ENCODE results near the gene DENND5B. TPM values are rescaled to one million over a fixed set of nuclear protein-coding genes. Genes with fewer than 3 reads are reported as not detected.
"Not testable (repeated sequence)": the region's sequence is repeated elsewhere in the genome, so short reads cannot be mapped to it uniquely, and the experiment has no call there.

DENND5B gene
- total RNA-seq, 1 experiment from 2014 or later = 24.6 TPM

DNA sequence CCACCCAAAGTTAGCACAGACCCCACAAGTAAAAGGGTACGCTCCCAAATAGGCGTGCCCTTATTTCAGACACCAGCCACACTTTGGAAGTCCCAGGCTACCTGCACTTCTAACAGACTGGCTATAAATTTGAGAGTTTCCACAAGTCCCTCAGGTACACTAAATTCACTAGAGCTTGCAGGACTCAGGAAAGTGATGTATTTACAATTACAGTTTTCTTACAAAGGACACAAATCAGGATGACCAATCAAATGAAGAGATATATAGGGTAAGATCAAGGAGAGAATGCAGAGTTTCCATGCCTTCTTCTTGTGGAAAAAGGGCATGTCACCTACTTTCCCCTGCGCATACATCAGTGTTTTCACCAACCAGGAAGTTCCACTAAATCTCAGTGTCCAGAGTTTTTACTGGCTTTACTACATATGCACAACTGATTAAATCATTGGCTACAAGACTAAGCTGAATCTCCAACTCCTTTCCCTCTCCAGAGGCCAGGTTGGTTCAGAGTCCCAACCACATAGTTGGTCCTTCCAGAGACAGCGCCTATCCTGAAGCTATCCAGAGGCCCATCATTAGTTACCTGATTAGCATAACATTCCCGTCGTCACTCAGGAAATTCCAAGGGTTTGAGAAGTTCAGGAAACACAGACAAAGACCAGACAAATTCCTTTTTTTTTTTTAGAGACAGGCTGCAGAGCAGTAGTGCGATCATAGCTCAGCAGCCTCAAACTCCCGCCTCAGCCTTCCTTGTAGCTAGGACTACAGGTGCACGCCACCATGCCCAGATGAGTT lies 84.2 kb downstream of the DENND5B start:
- peak; percentile 77 for DNase-seq (ENCODE audit: low read depth)

DNA sequence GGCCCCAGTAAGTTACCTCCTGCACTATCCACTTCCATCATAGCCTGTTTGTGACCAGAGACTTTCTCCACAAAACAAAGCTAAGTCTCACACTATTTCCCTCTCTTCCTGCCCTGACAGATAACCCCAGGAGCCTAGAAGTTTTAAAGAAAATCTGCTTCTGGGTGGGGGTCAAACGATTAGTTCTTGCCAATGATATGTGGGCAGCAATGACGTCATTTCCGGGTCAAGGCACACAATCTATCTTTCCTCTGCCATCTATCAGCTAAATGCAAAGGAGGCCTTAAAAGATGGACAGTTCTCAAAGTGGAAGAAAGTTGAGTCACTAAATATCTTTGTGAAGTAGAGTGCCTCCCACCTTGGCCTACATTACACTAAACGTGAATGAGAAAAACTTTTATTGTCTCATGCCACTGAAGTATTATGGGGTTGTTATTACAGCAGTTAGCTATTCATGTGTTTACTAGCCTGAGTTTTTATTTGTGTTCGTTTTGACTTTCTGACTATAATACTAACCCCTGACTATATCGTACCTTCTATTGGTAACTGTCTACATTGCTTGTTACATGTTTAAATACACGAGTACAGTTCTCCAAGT lies 86.2 kb downstream of the DENND5B start:
- no peak for DNase-seq (ENCODE audit: low read depth)

DNA sequence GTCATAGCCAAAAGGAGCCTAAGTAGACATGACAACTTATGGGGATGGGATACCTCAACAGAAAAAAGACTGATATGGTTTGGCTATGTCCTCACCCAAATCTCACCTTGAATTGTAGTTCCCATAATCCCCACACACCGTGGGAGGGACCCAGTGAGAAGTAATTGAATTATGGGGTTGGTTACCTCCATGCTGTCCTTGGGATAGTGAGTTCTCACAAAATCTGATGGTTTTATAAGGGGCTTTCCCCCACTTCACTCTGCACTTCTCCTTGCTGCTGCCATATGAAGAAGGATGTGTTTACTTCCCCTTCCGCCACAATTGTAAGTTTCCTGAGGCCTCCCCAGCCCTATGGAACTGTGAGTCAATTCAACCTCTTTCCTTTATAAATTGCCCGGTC lies 89.9 kb downstream of the DENND5B start:
- not testable (repeated sequence) for DNase-seq (ENCODE audit: low read depth)

DNA sequence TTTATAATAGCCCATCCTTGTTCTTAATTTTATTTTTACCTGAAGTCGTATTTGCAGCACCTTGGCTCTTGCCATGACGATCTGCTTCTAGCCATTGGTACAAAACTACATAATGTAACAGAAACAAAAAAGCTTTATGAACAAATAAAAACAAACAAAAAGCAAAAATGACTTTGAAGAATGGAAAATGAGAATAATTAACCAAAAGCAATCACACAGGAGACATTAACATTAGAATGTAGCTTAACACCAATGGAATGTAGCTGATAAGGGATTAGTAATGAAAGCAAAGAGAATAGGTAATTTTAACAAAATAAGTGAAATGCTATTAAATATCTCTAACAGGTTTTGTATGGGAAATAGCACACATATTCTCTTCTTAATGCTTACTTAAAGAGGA lies 91.4 kb downstream of the DENND5B start:
- no peak for DNase-seq (ENCODE audit: low read depth)

DNA sequence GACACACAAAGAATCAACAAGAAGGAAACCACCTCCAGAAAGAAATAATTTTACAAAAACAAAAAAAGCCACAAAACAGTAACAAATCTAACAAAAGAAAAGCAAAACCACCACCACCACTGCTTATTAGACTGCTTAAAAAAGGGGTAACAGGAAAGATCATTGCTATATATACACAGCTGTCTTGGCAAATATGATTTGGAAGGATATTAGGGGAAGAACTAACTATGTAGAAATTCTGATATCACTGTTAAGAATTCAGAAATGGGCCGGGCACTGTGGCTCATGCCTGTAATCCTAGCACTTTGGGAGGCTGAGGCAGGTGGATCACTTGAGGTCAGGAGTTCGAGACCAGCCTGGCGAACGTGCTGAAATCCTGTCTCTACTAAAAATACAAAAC lies 92.5 kb downstream of the DENND5B start:
- DNase-seq (ENCODE audit: low read depth) = no peak

DNA sequence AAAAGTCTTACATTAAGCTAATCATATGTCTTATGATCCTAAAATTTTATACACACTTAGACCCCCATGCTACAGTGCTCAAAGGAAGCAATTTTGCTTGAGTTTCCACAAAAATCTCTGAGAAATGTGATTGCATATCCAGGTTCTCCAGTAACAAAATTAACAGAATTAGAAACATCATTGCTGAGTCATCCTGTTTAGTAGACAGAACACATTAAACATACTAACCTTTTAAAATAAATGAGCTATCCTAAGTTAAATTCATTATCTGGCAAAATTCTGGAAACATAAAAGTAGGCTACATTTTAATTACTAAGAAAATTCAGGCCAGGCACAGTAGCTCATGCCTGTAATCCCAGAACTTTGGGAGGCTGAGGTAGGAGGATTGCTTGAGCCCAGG lies 94.7 kb downstream of the DENND5B start:
- no peak for DNase-seq (ENCODE audit: low read depth)

DNA sequence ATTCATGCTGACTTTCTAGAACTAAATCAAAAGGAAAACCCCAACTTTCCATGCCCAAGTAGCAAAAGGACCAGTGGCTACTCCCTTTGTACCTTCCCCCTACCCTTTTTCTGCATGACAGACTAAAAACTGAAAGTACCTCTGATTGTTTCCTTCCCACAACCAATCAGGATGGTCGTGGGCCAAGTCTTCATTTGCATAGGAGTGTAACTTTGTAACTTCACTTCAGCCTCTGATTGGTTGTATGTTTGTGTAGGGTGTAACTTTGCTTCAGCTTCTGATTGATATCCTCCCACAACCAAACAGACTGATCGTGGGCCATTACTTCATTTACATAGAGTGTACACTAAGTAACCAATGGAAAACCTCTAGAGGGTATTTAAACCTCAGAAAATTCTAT lies 96.5 kb downstream of the DENND5B start:
- no peak for DNase-seq (ENCODE audit: low read depth)

DNA sequence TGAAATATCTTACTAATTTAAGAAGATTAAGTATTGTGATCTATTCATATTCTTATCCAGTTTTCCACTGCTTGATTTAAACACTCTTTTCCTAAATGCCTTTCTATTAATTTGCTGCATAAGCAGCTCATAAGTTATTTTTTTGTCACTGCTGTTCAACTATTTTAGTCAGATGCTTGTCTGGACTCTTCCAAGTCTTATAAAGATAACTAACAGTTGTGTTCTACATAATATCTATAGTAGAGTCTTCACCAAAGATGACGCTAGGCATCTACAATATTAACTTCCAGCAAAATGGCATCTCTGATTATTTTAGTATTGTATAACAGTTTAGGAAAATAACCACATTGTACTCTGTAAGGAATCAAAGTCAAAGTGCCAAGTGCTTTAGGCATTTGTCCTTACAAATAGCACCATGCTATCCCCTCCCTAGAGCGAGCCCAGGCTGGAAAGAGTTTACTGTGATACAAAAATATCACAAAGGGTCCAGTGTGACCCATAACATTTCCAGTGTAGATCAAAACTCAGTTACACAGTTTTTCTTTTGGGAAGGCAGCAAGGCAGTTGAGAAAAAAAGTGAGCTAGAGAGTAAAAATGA lies 98.2 kb downstream of the DENND5B start:
- no peak for DNase-seq (ENCODE audit: low read depth)

DNA sequence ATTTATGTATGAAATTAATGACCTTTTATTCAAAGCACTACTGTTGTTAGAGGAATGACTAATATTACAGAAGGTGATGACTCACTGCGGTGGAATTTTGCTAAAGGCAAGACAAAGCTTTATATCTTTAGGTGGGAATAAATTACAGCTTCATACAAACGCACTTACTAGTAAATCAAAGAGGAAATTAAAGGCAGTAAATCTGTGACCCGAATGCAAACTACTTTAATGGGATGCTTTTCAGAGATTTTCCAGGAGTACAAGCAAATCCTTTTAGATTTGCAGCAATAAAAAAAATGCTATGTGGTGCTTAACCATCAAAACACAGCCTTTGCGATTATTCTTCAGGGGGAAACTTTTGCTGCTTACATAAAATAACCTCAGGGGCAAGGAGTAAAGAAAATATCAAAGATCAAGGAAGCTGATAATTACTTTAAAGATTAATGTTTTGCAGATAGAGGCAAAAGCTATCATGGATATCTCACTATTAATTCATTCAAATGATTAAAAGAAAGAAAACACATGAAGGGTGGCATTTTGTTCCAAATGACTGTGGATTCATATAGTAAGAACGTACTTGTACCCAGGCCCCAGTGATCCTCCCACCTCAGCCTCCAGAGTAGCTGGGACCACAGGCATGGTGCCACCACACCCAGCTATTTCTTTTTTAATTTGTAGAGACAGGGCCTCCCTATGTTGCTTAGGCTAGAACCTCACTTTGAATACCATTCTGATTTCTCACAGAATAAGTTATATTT lies 98.9 kb downstream of the DENND5B start:
- DNase-seq (ENCODE audit: low read depth) = peak; percentile 97

DNA sequence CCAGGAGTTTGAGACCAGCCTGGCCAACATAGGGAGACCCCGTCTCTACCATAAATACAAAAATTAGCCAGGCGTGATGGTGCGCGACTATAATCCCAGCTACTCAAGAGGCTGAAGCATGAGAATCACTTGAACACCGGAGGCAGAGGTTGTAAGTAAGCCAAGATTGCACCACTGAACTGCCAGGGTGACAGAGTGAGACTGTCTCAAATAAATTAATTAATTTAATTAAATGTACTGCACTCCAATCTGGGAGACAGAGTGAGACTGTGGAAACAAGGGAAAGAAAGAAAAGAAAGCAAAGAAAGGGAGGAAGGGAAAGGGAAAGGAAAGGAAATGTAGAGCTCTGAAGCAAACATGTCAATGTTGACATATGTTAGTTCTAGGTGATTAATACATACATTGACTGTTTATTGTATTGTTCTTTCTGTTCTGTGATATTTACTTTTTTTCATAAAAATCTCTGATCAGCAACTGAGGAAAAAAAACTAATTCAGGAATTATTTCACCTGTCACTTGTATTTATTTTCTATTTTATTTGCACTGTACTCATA lies 99.6 kb downstream of the DENND5B start:
- DNase-seq (ENCODE audit: low read depth) = no peak

DNA sequence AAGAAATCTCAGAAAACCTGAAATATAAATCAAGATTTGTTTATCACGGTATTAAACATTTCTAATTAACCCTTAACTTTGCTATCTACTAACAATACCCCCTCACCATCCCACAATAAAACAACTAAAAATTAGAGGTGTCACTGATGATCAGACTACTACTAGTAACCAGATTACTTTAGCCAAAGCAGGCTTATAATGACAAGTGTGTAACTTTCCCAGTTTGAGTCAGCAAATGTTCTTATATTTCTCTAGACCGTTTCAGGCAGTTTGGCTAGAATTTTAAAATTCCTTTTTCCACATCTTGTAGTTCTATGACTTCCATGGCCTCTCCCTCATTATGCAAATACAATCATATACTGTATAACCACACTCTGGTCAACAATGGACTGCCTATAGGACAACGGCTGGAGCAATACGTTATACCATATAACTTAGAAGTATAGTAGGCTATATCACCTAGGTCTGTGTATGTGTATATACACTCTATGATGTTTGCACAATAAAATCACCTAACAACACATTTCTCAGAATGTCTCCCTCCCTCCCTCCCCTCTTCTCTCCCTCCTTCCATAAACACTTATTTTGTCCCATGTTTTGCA lies 102.1 kb downstream of the DENND5B start:
- DNase-seq (ENCODE audit: low read depth) = no peak

DNA sequence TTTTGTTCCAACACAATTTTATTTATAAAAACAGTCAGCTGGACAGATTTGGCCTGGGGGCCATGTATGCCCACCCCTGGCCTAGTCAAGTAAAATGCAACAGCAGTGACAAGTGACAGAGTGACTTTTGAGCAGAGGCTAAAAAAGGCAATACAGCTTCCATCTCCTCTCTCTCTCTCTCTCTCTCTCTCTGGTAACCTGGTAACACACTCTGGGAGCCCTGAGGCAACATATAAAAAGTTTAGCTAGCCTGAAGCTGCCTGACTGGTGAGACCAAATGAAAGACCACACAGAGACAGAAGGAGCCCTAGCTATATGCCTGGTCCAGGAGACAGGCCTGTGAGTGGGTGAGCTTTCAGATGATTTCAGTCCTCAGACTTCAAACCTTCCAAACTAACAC lies 105.4 kb downstream of the DENND5B start:
- DNase-seq (ENCODE audit: low read depth) = peak; percentile 74

DNA sequence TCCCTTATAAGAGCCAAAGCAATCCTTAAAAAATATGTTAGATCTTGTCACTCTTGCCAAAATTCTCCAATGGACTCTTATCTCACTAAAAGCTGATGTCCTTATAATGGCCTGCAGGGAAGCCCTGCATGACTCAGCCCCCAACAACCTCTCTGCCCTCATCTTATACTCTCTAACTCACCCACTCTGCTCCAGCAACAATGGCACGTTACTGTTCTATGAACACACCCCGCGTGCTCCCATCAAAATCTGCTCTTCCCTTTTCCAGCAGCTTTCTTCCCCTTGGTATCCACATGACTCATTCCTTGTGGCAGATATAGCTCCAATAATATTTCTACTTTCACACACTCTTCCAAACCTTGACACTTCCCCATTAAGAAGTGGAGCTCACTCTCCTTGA lies 108.1 kb downstream of the DENND5B start:
- peak; percentile 94 for DNase-seq (ENCODE audit: low read depth)

DNA sequence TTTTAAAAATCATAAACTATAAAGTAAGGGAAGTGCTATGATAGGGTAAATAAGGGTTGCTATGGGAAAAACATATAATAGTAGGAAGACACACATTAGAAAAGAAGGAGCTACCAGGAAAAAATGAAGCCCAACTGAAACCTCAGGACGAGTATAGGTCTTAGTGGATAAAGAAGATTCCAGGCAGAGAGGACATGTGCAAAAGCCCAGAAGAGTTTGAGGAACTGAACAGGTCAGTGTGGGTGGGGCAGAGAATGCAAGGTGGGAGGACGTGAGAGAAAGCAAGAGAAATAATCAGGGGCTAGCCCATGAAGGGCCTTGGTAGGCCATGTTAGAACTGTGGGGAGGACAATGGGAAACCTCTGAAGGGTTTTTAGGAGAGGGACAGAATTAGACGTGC lies 109.5 kb downstream of the DENND5B start:
- DNase-seq (ENCODE audit: low read depth) = no peak

DNA sequence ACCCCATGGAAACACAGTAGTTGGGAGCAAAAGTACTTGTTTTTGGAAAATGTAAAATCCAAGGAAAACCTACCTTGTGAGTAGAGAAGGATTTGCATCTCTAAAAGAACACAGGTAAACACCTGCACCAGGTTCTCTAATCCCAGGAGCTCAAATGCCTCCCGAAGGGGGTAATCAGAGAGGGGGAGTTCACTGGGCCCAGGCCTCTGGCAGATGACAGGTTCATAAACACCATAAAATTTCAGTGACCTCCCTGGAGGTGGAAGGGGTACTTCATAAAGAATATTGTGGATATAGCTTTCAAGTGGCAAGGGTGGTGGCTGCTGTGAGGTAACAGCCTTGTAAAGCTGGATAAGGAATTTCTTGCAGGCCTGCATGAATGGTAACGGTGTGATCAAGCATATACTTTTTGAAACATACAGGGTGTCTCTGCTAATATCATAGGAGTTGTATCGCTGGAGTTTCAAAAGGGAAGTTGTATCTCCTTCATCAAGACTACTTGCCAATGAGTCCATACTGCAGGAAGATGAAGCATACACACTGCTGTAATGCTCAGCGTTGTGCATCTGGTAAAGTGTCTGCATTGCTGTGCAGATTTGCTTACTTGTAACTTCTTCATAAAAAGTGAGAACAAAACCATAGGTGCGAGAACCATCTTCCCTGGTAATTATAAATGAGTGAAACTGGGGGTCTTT lies 111.3 kb downstream of the DENND5B start:
- DNase-seq (ENCODE audit: low read depth) = no peak

DNA sequence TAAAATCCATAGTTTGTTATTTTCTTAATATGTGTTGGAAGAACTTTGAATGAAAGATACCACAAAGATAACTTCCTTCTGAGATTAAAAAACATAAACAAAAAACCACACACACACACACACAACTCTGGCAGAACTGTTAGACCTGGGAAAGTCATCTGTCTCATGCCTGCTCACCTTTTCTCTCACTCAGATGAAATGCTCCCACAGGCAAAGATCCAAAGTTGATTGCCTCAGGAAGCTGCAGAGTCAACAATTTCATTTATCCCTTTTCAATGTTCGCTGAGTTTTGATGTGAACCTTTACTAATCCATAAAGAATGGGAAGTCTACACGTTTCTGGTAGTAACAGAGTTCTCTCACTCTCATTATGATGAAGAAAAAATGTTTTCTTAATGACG lies 112.0 kb downstream of the DENND5B start:
- no peak for DNase-seq (ENCODE audit: low read depth)

DNA sequence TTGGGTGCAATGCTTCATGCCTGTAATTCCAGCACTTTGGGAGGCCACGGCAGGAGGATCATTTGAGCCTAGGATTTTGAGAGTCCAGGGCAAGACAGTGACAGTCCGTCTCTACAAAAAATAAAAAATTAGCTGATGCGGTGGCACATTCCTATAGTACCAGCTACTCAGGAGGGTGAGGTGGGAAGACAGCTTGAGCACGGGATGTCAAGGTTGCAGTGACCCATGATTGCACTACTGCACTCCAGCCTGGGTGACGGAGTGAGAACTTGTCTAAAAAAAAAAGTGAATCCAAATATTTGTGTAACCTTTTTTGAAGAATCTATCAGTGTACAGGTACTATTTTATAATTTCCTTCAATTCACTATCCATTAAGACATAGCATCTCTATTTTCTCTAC lies 112.5 kb downstream of the DENND5B start:
- DNase-seq (ENCODE audit: low read depth) = no peak

DNA sequence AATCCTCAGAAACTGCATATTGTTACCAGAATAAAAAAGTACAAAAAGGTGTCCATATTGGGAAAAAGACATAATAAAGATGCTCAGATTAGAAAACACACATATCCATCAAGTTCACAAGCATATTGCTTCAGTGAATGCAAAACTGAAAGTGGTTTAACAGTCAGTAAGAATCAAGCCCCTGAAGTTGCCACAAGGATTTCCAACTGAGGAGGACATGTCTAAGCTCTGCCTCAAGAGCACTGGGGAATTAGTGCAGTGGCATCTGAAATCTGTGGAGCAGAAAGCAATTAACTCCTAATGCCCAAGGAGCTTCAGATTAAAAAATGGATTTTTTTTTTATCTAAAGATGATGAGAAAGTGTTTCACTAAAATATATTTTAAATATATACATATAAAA lies 113.2 kb downstream of the DENND5B start:
- DNase-seq (ENCODE audit: low read depth) = no peak

DNA sequence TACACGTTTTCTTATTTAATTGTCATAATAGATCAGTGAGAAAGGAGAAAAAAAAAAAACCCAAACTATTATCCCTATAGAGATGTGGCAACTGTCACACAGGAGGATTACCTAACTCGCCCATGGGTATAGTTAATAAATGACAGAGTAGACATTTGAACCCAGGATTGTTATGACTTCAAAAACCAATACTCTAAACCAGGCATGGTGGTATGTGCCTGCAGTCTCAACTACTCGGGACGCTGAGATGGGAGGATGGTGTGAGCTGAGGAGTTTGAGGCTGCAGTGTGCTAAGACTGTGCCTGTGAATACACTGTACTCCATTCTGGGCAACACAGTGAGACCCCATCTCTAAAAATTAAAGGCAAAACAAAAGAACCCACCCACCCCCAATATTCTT lies 114.5 kb downstream of the DENND5B start:
- DNase-seq (ENCODE audit: low read depth) = no peak

DNA sequence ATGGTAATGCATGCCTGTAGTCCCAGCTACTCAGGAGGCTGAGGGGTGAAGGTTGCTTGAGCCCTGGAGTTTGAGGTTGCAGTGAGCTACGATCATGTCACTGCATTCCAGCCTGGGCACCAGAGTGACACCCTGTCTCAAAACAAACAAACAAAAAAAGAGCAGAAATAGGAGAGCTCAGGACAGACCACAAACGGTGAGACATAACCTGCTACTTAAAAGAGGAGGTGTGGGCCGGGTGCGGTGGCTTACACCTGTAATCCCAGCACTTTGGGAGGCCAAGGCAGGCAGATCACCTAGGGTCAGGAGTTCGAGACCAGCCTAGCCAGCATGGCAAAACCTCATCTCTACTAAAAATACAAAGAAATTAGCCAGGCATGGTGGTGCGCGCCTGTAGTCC lies 115.3 kb downstream of the DENND5B start:
- DNase-seq (ENCODE audit: low read depth) = peak; percentile 36

DNA sequence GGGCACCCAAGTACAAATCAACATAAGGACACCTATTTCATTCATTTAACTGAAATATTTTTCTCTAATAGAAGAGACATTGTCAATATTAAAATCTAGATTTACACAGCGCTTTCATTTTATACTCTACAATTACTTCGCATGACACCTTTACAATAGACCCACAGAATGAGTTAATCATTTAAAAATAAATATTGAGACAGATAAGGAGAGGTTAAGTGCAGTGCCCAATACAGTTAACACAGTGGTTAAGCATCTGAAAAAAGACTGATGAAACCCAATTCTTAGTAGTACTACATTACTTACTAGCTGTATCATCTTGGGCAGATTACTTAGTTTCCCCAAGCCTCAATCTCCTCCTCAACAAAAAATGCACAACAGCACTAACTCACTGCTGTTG lies 116.2 kb downstream of the DENND5B start:
- DNase-seq (ENCODE audit: low read depth) = no peak

Measured in M059J (cell line).